GM23338 (cell line): ENCODE measurements around the gene ZNF317.

ENCODE experiments used
- CREB1 ChIP-seq: fragments of 250-450 bp; sonication (Bioruptor Pico); IDR thresholded peaks from 2 replicates; pipeline ENCODE4 v1.5.0; 2020; ENCODE audit warnings: low read depth, mild to moderate bottlenecking, moderate library complexity
- CTCF ChIP-seq, 2 experiments: fragments of 200-600 bp in 1 of 2; sonication (generic) in 1 of 2; conservative IDR thresholded peaks; 2 replicates each; pipeline versions ENCODE4 v1.5.1 to v1.6.1; 2016 to 2017; ENCODE audit warnings: antibody characterized with exemption in 2 of 2, low read depth in 2 of 2, mild to moderate bottlenecking in 2 of 2, moderate library complexity in 1 of 2
- EZH2 ChIP-seq: fragments of 200-600 bp; sonication (generic); IDR thresholded peaks from one replicate; pipeline ENCODE4 v1.8.0; 2017; ENCODE audit warnings: antibody characterized with exemption, mild to moderate bottlenecking, low read depth; ENCODE audit not compliant: unreplicated experiment
- EZH2phosphoT487 ChIP-seq: fragments of 200-600 bp; sonication (generic); IDR thresholded peaks from one replicate; pipeline ENCODE4 v1.8.1; 2018; ENCODE audit warnings: antibody characterized with exemption; ENCODE audit not compliant: unreplicated experiment
- JUNB ChIP-seq: IDR thresholded peaks from one replicate; pipeline ENCODE4 v1.6.1; 2016; ENCODE audit warnings: antibody characterized with exemption; ENCODE audit not compliant: unreplicated experiment
- NANOG ChIP-seq: IDR thresholded peaks from 2 replicates; pipeline ENCODE4 v1.6.1; 2016; ENCODE audit warnings: antibody characterized with exemption, borderline replicate concordance
- POLR2AphosphoS5 ChIP-seq: IDR thresholded peaks from 2 replicates; pipeline ENCODE4 v1.6.1; 2016; ENCODE audit warnings: antibody characterized with exemption, low read depth
- REST ChIP-seq: IDR thresholded peaks from one replicate; pipeline ENCODE4 v1.6.1; 2018; ENCODE audit warnings: antibody characterized with exemption; ENCODE audit not compliant: unreplicated experiment
- STAT1 ChIP-seq: IDR thresholded peaks from one replicate; pipeline ENCODE4 v1.6.1; 2016; ENCODE audit warnings: antibody characterized with exemption; ENCODE audit not compliant: unreplicated experiment
- ZNF331 ChIP-seq: fragments of 250-450 bp; sonication (Bioruptor Pico); IDR thresholded peaks from 2 replicates; pipeline ENCODE4 v1.5.0; 2020; ENCODE audit warnings: low read depth, mild to moderate bottlenecking, moderate library complexity

GRCh38 chr19:9109959-9110358 is 30.2 kb upstream of the ZNF317 start:
- no peak for TF ChIP-seq CTCF (conservative IDR thresholded peaks at IDR 0.05; ENCODE audit: low read depth in 2 of 2)
- no peak for TF ChIP-seq REST
- TF ChIP-seq EZH2 = no peak
- TF ChIP-seq ZNF331 (CRISPR knock-in tag) = no peak
- no peak for TF ChIP-seq JUNB
- no peak for TF ChIP-seq CREB1 (CRISPR knock-in tag)
- no peak for TF ChIP-seq POLR2AphosphoS5
- TF ChIP-seq NANOG = no peak
- TF ChIP-seq EZH2phosphoT487 = no peak
- no peak for TF ChIP-seq STAT1
